H1 (cell line): Measurements from ENCODE around the gene ZRANB3. TPM values are rescaled to one million over a fixed set of nuclear protein-coding genes. Genes with fewer than 3 reads are reported as not detected.

ENCODE experiments used
- CHD2 ChIP-seq: IDR thresholded peaks from 2 replicates; pipeline ENCODE4 v1.6.1; 2012; ENCODE audit warnings: low read length, improper control_type of control experiment
- HDAC6 ChIP-seq: IDR thresholded peaks from one replicate; pipeline ENCODE4 v1.7.1; 2012; ENCODE audit warnings: low read depth, mild to moderate bottlenecking, inconsistent platforms, low read length, moderate library complexity
- JUND ChIP-seq: IDR thresholded peaks from 2 replicates; pipeline ENCODE4 v1.6.1; 2011; ENCODE audit warnings: mild to moderate bottlenecking, improper control_type of control experiment, low read length
- POLR2AphosphoS5 ChIP-seq: IDR thresholded peaks from 2 replicates; pipeline ENCODE4 v1.6.1; 2011; ENCODE audit warnings: low read depth, low read length
- RNF2 ChIP-seq: fragments of 200-900, 300-1000 bp; sonication (generic); IDR thresholded peaks from 2 replicates; pipeline ENCODE4 v1.7.1; 2016; ENCODE audit warnings: borderline replicate concordance, low read depth, mild to moderate bottlenecking, antibody characterized with exemption, low read length; ENCODE audit not compliant: poor library complexity, severe bottlenecking; ENCODE audit errors: missing control alignments
- SUZ12 ChIP-seq: fragments of 200-600 bp; sonication (generic); IDR thresholded peaks from 2 replicates; pipeline ENCODE4 v1.6.1; 2012; ENCODE audit warnings: mild to moderate bottlenecking, inconsistent platforms, low read length, moderate library complexity, mixed read lengths
- TBP ChIP-seq: IDR thresholded peaks from 2 replicates; pipeline ENCODE4 v1.6.1; 2011; ENCODE audit warnings: low read depth, low read length, improper control_type of control experiment
- TCF12 ChIP-seq: IDR thresholded peaks from 2 replicates; pipeline ENCODE4 v1.6.1; 2011; ENCODE audit warnings: low read depth, mild to moderate bottlenecking, low read length
- polyA plus RNA-seq, 7 experiments: library from polyadenylated mRNA; depleted of rRNA in 3 of 7; stranded (reverse) in 5 of 7; unstranded in 2 of 7; fragments of >200 nt in 5 of 7; fragments of 200-250 nt in 2 of 7; gene quantifications; 1 replicate in 5 of 7; 2 replicates in 1 of 7; 4 replicates in 1 of 7; pipeline versions ENCODE4 v1.2.1 to v1.2.3, GENCODE V29; 2011 to 2013; ENCODE audit warnings: missing spikeins in 2 of 7, mixed read lengths in 2 of 7
- total RNA-seq: library from RNA; stranded (reverse); fragmentation: NEBNext Ultra II Directional; extraction: Animal tissue kit (Norgen Biotek cat#: 25700); gene quantifications from 2 replicates; pipeline ENCODE4 v1.2.1, GENCODE V29; 2021
- TF ChIP-seq, protein P1 (sequence below): fragments of 300-600 bp; sonication (generic); IDR thresholded peaks from 2 replicates; pipeline ENCODE4 v1.7.1; 2012; ENCODE audit warnings: low read length, moderate library complexity, mild to moderate bottlenecking, inconsistent platforms; ENCODE audit not compliant: insufficient replicate concordance
- TF ChIP-seq, protein P2 (sequence below): IDR thresholded peaks from 2 replicates; pipeline ENCODE4 v1.6.1; 2012; ENCODE audit warnings: low read length, inconsistent platforms

ZRANB3 gene
- total and polyA plus RNA-seq, 2 of the 8 experiments (the other 6 are each of a cell fraction or from before 2014, with no cell fraction given), result 4.5 to 19.3 TPM

GRCh38 chr2:135095591-135095990 lies 435.4 kb downstream of the ZRANB3 start (continued):
- TF ChIP-seq, protein P1, sequence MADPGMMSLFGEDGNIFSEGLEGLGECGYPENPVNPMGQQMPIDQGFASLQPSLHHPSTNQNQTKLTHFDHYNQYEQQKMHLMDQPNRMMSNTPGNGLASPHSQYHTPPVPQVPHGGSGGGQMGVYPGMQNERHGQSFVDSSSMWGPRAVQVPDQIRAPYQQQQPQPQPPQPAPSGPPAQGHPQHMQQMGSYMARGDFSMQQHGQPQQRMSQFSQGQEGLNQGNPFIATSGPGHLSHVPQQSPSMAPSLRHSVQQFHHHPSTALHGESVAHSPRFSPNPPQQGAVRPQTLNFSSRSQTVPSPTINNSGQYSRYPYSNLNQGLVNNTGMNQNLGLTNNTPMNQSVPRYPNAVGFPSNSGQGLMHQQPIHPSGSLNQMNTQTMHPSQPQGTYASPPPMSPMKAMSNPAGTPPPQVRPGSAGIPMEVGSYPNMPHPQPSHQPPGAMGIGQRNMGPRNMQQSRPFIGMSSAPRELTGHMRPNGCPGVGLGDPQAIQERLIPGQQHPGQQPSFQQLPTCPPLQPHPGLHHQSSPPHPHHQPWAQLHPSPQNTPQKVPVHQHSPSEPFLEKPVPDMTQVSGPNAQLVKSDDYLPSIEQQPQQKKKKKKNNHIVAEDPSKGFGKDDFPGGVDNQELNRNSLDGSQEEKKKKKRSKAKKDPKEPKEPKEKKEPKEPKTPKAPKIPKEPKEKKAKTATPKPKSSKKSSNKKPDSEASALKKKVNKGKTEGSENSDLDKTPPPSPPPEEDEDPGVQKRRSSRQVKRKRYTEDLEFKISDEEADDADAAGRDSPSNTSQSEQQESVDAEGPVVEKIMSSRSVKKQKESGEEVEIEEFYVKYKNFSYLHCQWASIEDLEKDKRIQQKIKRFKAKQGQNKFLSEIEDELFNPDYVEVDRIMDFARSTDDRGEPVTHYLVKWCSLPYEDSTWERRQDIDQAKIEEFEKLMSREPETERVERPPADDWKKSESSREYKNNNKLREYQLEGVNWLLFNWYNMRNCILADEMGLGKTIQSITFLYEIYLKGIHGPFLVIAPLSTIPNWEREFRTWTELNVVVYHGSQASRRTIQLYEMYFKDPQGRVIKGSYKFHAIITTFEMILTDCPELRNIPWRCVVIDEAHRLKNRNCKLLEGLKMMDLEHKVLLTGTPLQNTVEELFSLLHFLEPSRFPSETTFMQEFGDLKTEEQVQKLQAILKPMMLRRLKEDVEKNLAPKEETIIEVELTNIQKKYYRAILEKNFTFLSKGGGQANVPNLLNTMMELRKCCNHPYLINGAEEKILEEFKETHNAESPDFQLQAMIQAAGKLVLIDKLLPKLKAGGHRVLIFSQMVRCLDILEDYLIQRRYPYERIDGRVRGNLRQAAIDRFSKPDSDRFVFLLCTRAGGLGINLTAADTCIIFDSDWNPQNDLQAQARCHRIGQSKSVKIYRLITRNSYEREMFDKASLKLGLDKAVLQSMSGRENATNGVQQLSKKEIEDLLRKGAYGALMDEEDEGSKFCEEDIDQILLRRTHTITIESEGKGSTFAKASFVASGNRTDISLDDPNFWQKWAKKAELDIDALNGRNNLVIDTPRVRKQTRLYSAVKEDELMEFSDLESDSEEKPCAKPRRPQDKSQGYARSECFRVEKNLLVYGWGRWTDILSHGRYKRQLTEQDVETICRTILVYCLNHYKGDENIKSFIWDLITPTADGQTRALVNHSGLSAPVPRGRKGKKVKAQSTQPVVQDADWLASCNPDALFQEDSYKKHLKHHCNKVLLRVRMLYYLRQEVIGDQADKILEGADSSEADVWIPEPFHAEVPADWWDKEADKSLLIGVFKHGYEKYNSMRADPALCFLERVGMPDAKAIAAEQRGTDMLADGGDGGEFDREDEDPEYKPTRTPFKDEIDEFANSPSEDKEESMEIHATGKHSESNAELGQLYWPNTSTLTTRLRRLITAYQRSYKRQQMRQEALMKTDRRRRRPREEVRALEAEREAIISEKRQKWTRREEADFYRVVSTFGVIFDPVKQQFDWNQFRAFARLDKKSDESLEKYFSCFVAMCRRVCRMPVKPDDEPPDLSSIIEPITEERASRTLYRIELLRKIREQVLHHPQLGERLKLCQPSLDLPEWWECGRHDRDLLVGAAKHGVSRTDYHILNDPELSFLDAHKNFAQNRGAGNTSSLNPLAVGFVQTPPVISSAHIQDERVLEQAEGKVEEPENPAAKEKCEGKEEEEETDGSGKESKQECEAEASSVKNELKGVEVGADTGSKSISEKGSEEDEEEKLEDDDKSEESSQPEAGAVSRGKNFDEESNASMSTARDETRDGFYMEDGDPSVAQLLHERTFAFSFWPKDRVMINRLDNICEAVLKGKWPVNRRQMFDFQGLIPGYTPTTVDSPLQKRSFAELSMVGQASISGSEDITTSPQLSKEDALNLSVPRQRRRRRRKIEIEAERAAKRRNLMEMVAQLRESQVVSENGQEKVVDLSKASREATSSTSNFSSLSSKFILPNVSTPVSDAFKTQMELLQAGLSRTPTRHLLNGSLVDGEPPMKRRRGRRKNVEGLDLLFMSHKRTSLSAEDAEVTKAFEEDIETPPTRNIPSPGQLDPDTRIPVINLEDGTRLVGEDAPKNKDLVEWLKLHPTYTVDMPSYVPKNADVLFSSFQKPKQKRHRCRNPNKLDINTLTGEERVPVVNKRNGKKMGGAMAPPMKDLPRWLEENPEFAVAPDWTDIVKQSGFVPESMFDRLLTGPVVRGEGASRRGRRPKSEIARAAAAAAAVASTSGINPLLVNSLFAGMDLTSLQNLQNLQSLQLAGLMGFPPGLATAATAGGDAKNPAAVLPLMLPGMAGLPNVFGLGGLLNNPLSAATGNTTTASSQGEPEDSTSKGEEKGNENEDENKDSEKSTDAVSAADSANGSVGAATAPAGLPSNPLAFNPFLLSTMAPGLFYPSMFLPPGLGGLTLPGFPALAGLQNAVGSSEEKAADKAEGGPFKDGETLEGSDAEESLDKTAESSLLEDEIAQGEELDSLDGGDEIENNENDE, result no peak
- no peak for TF ChIP-seq HDAC6
- TF ChIP-seq, protein P2, sequence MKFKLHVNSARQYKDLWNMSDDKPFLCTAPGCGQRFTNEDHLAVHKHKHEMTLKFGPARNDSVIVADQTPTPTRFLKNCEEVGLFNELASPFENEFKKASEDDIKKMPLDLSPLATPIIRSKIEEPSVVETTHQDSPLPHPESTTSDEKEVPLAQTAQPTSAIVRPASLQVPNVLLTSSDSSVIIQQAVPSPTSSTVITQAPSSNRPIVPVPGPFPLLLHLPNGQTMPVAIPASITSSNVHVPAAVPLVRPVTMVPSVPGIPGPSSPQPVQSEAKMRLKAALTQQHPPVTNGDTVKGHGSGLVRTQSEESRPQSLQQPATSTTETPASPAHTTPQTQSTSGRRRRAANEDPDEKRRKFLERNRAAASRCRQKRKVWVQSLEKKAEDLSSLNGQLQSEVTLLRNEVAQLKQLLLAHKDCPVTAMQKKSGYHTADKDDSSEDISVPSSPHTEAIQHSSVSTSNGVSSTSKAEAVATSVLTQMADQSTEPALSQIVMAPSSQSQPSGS, result no peak
- TF ChIP-seq RNF2, result no peak
- TF ChIP-seq POLR2AphosphoS5, result no peak
- TF ChIP-seq TBP, result no peak
- TF ChIP-seq CHD2, result no peak
- TF ChIP-seq JUND, result no peak
- TF ChIP-seq TCF12, result no peak
- no peak for TF ChIP-seq SUZ12
